NCI-H524 treated with DMSO at 0.1 percent for 48 hours (cell line): ENCODE results near the gene SSR3.

Source experiments
- DNase-seq: peaks from one replicate; lab custom pipeline; 2025; lab: John Stamatoyannopoulos, UW

SSR3 gene

DNA sequence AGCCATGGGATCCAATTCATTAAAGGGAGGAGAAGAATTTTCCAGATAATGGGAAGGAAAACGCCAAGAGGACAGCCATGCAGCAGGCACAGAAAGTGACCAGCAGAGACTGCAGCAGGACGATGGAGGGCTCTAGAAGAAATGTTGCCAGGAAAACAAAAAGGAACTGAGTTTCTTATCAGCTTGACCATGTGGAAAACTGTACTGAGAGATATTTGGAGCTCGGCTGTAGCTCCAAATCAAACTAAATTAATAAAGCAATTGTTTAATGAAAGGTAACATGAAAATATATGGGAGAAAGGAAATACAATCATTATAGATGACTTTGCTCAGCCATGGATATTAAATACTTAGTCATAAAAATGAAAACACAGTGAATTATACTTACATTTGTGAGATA is 63.7 kb downstream of the SSR3 start:
- no peak for DNase-seq
